Fibroblast of mammary gland (primary cell): ENCODE results near the gene KCNAB1.
"Not testable (repeated sequence)": the region's sequence is repeated elsewhere in the genome, so short reads cannot be mapped to it uniquely, and the experiment has no call there.

Source experiments
- DNase-seq: peaks from one replicate; pipeline ENCODE4 v3.0.0-alpha.2; 2010; ENCODE audit warnings: low read depth
- H3K4me3 ChIP-seq: 2 replicates; pipeline ENCODE4 v1.5.1; 2011; ENCODE audit warnings: low read depth, mild to moderate bottlenecking, low read length, moderate library complexity; ENCODE audit not compliant: control insufficient read depth
- TF ChIP-seq, protein P1 (sequence below): conservative IDR thresholded peaks from 2 replicates; pipeline ENCODE4 v1.5.1; 2011; ENCODE audit warnings: low read depth, low read length, inconsistent platforms; ENCODE audit not compliant: control insufficient read depth, insufficient read depth

KCNAB1 gene

GRCh38 chr3:156215751-156216150 is 95.4 kb downstream of the KCNAB1 start:
- H3K4me3 ChIP-seq = no peak overlapping the region
- TF ChIP-seq, protein P1, sequence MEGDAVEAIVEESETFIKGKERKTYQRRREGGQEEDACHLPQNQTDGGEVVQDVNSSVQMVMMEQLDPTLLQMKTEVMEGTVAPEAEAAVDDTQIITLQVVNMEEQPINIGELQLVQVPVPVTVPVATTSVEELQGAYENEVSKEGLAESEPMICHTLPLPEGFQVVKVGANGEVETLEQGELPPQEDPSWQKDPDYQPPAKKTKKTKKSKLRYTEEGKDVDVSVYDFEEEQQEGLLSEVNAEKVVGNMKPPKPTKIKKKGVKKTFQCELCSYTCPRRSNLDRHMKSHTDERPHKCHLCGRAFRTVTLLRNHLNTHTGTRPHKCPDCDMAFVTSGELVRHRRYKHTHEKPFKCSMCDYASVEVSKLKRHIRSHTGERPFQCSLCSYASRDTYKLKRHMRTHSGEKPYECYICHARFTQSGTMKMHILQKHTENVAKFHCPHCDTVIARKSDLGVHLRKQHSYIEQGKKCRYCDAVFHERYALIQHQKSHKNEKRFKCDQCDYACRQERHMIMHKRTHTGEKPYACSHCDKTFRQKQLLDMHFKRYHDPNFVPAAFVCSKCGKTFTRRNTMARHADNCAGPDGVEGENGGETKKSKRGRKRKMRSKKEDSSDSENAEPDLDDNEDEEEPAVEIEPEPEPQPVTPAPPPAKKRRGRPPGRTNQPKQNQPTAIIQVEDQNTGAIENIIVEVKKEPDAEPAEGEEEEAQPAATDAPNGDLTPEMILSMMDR = no peak
- no peak for DNase-seq

- DNase-seq = no peak
- TF ChIP-seq, protein P1 = no peak
- no peak overlapping the region for H3K4me3 ChIP-seq
Measured at GRCh38 chr3:156216216-156216615, 95.8 kb downstream of the KCNAB1 start.

DNA sequence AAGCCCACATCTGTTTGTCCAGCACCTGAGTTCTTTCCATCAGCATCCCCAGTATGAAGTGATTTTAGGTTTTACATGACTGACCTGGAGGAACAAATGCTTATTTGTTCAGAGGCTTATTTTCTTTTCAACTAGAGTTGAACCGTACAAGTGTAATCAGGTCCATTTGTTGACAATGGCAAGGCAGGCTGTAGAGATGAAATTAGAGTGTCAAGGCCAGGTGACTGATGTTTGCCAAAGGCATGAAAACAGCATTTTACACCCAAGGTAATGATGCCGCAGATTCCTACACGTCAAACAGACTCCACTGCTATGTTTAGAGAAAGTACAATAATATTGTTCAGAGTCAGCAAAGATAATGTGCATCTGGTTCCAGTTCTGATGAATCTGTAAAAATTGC is 96.5 kb downstream of the KCNAB1 start:
- TF ChIP-seq, protein P1 = no peak
- DNase-seq = no peak
- H3K4me3 ChIP-seq = no peak overlapping the region

- no peak overlapping the region for H3K4me3 ChIP-seq
- TF ChIP-seq, protein P1 = no peak
- DNase-seq = peak; percentile 60
Measured at GRCh38 chr3:156217674-156218352, 97.4 kb downstream of the KCNAB1 start.

GRCh38 chr3:156218353-156218744 is 98.0 kb downstream of the KCNAB1 start:
- TF ChIP-seq, protein P1 = no peak
- no peak overlapping the region for H3K4me3 ChIP-seq
- DNase-seq = peak; percentile 69

GRCh38 chr3:156222381-156222780 is 102.0 kb downstream of the KCNAB1 start:
- DNase-seq, H3K4me3 ChIP-seq: not testable (repeated sequence)

DNA sequence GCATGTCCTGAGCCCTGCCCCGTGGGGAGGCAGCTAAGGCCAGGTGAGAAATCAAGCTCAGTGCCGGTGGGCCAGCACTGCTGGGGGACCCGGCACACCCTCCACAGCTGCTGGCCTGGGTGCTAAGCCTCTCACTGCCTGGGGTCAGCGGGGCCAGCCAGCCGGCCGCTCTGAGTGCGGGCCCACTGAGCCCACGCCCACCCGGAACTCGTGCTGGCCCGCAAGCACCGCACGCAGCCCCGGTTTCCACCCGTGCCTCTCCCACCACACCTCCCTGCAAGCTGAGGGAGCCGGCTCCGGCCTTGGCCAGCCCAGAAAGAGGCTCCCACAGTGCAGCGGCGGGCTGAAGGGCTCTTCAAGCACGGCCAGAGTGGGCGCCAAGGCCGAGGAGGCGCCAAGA is 103.7 kb downstream of the KCNAB1 start:
- H3K4me3 ChIP-seq, DNase-seq: not testable (repeated sequence)
